Endodermal cell (in vitro differentiated cells): Measurements from ENCODE around the gene CEP170B. TPM values are rescaled to one million over a fixed set of nuclear protein-coding genes. Genes with fewer than 3 reads are reported as not detected.
"Not testable (repeated sequence)": the region's sequence is repeated elsewhere in the genome, so short reads cannot be mapped to it uniquely, and the experiment has no call there.

ENCODE experiments used
- DNase-seq: peaks from one replicate; pipeline ENCODE4 v3.0.0-alpha.2; 2017
- H3K27ac ChIP-seq: 2 replicates; pipeline ENCODE4 v1.5.1; 2013; ENCODE audit warnings: mild to moderate bottlenecking, low read depth, low read length, moderate library complexity
- H3K27me3 ChIP-seq: 2 replicates; pipeline ENCODE4 v1.6.1; 2013; ENCODE audit warnings: mild to moderate bottlenecking, low read length, moderate library complexity; ENCODE audit not compliant: insufficient read depth, control insufficient read depth, poor library complexity, severe bottlenecking
- H3K36me3 ChIP-seq: 2 replicates; pipeline ENCODE4 v1.7.0; 2013; ENCODE audit warnings: mild to moderate bottlenecking, low read length, moderate library complexity; ENCODE audit not compliant: control insufficient read depth, insufficient read depth
- H3K4me1 ChIP-seq: one replicate; pipeline ENCODE4 v1.7.0; 2013; ENCODE audit warnings: low read length; ENCODE audit not compliant: control insufficient read depth, insufficient read depth
- H3K4me3 ChIP-seq: 2 replicates; pipeline ENCODE4 v1.5.1; 2013; ENCODE audit warnings: mild to moderate bottlenecking, low read length, moderate library complexity
- H3K9ac ChIP-seq: 2 replicates; pipeline ENCODE4 v1.6.1; 2013; ENCODE audit warnings: mild to moderate bottlenecking, low read length, moderate library complexity; ENCODE audit not compliant: poor library complexity, severe bottlenecking; ENCODE audit errors: extremely low read depth
- H3K9me3 ChIP-seq: 2 replicates; pipeline ENCODE4 v1.6.1; 2013; ENCODE audit warnings: mild to moderate bottlenecking, low read length, moderate library complexity; ENCODE audit not compliant: control insufficient read depth
- H3K27ac Mint-ChIP-seq: 2 replicates; pipeline ENCODE4 v1.8.0; 2020; ENCODE audit warnings: mixed read lengths
- H3K27me3 Mint-ChIP-seq: 2 replicates; pipeline ENCODE4 v1.8.0; 2021; ENCODE audit warnings: mild to moderate bottlenecking, mixed read lengths; ENCODE audit not compliant: insufficient read depth
- H3K36me3 Mint-ChIP-seq: 2 replicates; pipeline ENCODE4 v1.8.0; 2020; ENCODE audit warnings: low read depth, mixed read lengths
- H3K4me1 Mint-ChIP-seq: 2 replicates; pipeline ENCODE4 v1.8.0; 2020; ENCODE audit warnings: mixed read lengths
- H3K4me3 Mint-ChIP-seq: 2 replicates; pipeline ENCODE4 v1.8.0; 2020; ENCODE audit warnings: mild to moderate bottlenecking, moderate library complexity, mixed read lengths
- H3K9me3 Mint-ChIP-seq: 2 replicates; pipeline ENCODE4 v1.8.0; 2020; ENCODE audit warnings: mild to moderate bottlenecking, mixed read lengths
- CTCF ChIP-seq: fragments of 200-600 bp; sonication (generic); conservative IDR thresholded peaks from 2 replicates; pipeline ENCODE4 v1.5.0; 2021; ENCODE audit warnings: antibody characterized with exemption, mild to moderate bottlenecking
- WGBS, 2 experiments: methylation state at CpG; one replicate each; pipeline versions ENCODE4 v1.1.5 to v1.1.7; 2013; ENCODE audit warnings: missing lambda C conversion rate in 2 of 2, mixed read lengths in 1 of 2; ENCODE audit not compliant: insufficient coverage in 1 of 2, insufficient read length in 1 of 2; 5-methylcytosine and 5-hydroxymethylcytosine counted together
- total RNA-seq, 2 donors: library from RNA; stranded (reverse); fragmentation: NEBNext Ultra II Directional in 1 of 2; extraction: Animal tissue kit (Norgen Biotek cat#: 25700) in 1 of 2; gene quantifications; 2 replicates in 1 of 2; 3 replicates in 1 of 2; pipeline ENCODE4 v1.2.1, GENCODE V29; 2021

CEP170B gene
- total RNA-seq, 2 donors from 2014 or later = 38.9 to 43.1 TPM

GRCh38 chr14:104856869-104857860 lies 7.9 kb upstream of the CEP170B start:
- H3K4me1 ChIP-seq = no peaks in the 10 kb centered on the region
- H3K27ac ChIP-seq = no peak overlapping the region
- no peaks in the 10 kb centered on the region for H3K36me3 Mint-ChIP-seq
- H3K27me3 Mint-ChIP-seq = peaks cover 14% of the 10 kb centered on the region
- H3K9me3 ChIP-seq = no peaks in the 10 kb centered on the region
- no peak overlapping the region for H3K4me3 Mint-ChIP-seq
- WGBS, 2 experiments = 68 to 77% methylated on average over 11 to 23 of the region's 25 CpGs
- no peaks in the 10 kb centered on the region for H3K36me3 ChIP-seq
- no peaks in the 10 kb centered on the region for H3K9me3 Mint-ChIP-seq
- peak; percentile 88 for DNase-seq
- H3K27ac Mint-ChIP-seq = no peak overlapping the region
- no peak for TF ChIP-seq CTCF
- H3K9ac ChIP-seq = no peak overlapping the region
- no peak overlapping the region for H3K4me3 ChIP-seq
- no peaks in the 10 kb centered on the region for H3K27me3 ChIP-seq
- H3K4me1 Mint-ChIP-seq = peaks cover 7% of the 10 kb centered on the region

- H3K9me3 Mint-ChIP-seq, H3K27me3 ChIP-seq, H3K9me3 ChIP-seq, H3K4me3 Mint-ChIP-seq, H3K4me1 Mint-ChIP-seq, H3K27ac Mint-ChIP-seq, H3K36me3 Mint-ChIP-seq, H3K9ac ChIP-seq, H3K4me1 ChIP-seq, H3K36me3 ChIP-seq, DNase-seq, H3K27ac ChIP-seq, H3K4me3 ChIP-seq: not testable (repeated sequence)
- H3K27me3 Mint-ChIP-seq = peaks cover 10% of the 10 kb centered on the region
- 94 to 95% methylated on average over 4 to 6 of the region's 6 CpGs for WGBS, 2 experiments
These were observed 7.1 kb upstream of the CEP170B start for GRCh38 chr14:104857931-104858330.

GRCh38 chr14:104858811-104859426 lies 6.1 kb upstream of the CEP170B start:
- Histone ChIP-seq H3K4me3 (no peak overlapping the region), H3K9me3 (no peaks in the 10 kb centered on the region), H3K27me3 (peaks cover 4% of the 10 kb centered on the region), H3K9ac (no peak overlapping the region), H3K27ac (no peak overlapping the region), H3K36me3 (no peaks in the 10 kb centered on the region), H3K4me1 (no peaks in the 10 kb centered on the region)
- no peak for DNase-seq
- Mint-ChIP-seq H3K36me3 (peaks cover 3% of the 10 kb centered on the region), H3K27me3 (peaks cover 1% of the 10 kb centered on the region), H3K27ac (no peak overlapping the region), H3K4me1 (peaks cover 10% of the 10 kb centered on the region), H3K9me3 (no peaks in the 10 kb centered on the region), H3K4me3 (no peak overlapping the region)
- no peak for TF ChIP-seq CTCF
- 80 to 97% methylated on average over 5 to 8 of the region's 8 CpGs for WGBS, 2 experiments
